GM18951 (cell line): ENCODE results near the gene ELOVL7.
"Not testable (repeated sequence)": the region's sequence is repeated elsewhere in the genome, so short reads cannot be mapped to it uniquely, and the experiment has no call there.

Experiments used
- POLR2A ChIP-seq: IDR thresholded peaks from 4 replicates; pipeline ENCODE4 v1.6.1; 2011; ENCODE audit warnings: mild to moderate bottlenecking; ENCODE audit not compliant: insufficient read length, insufficient read depth; ENCODE audit errors: extremely low read depth
- in situ Hi-C: fragments of 300-500 bp; cut with MboI; formaldehyde crosslinking; loops from one replicate; pipeline ENCODE4 v1.12.0; 2022; ENCODE audit warnings: low sequenced_read_pairs, mixed read lengths, inconsistent platforms; ENCODE audit not compliant: unreplicated experiment

The ELOVL7 gene

DNA sequence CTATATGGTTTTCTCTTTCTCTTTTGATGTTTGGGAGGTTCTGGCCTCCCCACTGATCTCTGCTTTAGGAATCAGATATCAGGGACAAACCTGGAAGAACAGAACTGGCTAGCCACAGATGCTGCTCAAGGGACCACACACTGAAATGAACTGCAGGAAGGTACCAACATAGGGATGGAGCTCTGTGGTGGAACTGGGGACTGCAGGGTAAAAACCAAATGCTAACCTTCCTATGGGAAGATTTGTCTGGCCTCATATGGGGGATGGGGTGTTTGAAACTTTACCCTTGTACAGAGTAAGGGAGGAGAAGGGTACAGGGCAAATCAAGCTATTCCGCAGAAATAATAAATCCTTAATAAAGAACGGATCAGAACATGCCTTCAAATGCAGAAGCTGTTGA lies 49.4 kb downstream of the ELOVL7 start:
- no peak for TF ChIP-seq POLR2A
- in situ Hi-C loops = no loop called here

DNA sequence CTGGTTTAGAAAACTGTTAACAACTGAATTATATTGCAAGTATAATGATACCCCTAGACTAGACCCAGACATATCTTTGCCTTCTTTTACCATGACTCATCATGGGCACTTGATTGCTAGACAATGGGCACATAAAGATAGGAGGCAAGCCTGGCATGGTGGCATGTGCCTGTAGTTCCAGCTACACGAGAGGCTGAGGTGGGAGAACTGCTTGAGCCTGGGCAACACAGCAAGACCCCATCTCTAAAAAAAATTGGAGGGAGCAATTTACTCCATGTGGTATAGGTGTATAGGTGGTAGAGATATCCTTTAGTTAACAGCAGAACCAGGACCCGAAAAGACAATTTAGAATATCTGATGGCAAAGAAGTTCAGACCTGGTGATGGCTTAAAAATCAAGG lies 51.6 kb downstream of the ELOVL7 start:
- no peak for TF ChIP-seq POLR2A
- in situ Hi-C loops = no loop called here

DNA sequence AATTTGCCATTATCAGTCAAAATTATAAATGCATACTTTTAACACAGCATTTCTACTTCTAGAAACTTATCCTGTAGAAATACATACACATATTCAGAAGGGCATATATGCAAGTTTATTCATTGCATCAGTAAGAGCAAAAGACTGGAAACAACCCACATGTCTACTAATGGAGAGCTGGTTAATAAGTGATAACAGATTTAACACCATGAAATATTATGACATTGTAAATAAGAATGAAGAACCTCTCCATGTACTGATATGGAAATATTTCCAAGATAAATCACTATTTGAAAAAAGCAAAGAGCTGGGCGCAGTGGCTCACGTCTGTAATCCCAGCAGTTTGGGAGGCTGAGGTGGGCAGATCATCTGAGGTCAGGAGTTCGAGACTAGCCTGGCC lies 54.5 kb downstream of the ELOVL7 start:
- in situ Hi-C loops = no loop called here
- no peak for TF ChIP-seq POLR2A

DNA sequence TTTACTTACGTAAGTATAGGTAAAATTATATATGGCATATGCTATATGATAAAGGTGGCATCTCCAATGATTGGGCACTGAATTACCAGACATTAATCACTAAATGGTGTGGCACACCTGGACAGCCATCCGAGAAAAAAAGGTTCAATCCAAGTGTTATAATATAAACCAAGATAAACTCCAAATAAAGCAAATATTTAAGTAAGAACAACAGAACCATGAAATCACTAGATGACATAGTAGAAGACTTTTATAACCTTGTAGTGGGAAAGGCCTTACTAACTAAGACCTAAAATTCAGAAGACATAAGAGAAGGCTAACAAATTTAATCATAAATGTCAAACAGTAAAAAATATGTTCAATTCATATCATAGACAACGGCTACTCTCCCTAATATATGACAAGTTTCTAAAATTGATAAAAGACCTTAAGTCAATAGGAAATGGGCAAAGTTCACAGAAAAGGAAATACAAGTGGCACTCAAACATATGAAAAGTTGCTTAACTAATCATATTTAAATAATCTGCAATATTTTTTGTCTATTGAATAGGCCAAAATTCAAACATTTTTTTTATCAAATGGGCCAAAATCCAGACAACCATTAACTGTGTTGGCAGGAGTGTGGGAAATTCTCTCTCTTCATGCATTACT lies 55.1 kb downstream of the ELOVL7 start:
- in situ Hi-C loops = no loop called here
- no peak for TF ChIP-seq POLR2A

DNA sequence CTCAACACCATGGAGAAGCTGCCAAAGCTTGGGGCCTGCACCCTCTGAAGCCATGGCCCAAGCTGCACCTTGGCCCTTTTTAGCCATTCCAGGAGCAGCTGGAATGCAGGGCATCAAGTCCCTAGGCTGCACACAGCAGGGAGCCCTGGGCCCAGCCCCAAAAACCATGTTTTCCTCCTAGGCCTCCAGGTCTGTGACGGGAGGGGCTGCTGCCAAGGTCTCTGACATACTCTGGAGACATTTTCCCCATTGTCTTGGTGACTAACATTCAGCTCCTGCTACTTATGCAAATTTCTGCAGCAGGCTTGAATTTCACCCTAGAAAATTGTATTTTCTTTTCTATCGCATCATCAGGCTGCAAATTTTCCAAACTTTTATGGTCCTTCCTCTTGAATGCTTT lies 64.6 kb downstream of the ELOVL7 start:
- TF ChIP-seq POLR2A = no peak
- in situ Hi-C loops = no loop called here

DNA sequence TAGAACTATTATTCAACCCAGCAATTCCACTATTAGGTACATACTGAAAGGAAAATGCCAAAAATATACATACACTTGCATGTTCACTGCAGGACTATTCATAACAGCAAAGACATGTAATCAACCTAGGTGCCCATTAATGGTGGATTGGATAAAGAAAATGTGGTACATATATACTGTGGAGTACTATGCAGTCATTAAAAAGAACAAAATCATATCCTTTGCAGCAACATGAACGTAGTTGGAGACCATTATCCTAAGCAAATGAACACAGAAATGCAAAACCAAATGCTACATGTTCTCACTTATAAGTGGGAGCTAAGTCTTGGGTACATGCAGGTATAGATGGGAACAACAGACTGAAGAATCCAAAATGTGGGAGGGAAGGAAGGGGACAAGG lies 67.7 kb downstream of the ELOVL7 start:
- no peak for TF ChIP-seq POLR2A
- in situ Hi-C loops = no loop called here

DNA sequence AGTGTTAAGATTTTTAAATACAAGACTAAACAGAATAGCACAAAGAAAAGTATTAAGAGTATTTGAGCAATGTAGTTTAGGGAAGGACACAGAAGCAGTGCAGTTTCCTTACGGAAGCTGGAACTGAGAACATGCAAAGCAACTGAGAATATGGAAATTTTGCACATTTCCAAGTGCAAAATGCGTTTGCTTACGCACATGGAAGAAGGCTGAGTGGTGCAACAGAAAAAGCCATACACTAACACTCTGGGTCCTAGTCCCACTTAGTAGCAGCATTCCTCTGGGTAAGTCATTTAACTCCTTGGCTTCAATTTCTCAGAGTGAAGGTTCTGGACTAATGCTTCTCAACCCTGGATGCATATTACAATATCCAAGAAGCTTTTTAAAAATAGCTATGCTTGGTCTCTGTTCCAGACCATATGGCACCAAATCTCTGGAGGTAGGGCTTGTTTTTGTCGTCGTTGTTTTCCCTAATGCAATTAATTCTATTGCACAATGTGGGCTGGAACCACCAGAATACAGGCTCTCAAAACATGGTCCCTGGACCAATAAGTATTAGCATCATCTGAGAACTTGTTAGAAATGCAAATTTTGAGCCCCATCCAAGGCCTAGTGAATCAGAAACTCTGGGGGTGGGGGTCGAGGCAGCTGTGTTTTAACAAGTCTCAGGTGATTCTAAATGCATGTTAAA lies 78.9 kb downstream of the ELOVL7 start:
- TF ChIP-seq POLR2A = no peak
- in situ Hi-C loops = no loop called here

DNA sequence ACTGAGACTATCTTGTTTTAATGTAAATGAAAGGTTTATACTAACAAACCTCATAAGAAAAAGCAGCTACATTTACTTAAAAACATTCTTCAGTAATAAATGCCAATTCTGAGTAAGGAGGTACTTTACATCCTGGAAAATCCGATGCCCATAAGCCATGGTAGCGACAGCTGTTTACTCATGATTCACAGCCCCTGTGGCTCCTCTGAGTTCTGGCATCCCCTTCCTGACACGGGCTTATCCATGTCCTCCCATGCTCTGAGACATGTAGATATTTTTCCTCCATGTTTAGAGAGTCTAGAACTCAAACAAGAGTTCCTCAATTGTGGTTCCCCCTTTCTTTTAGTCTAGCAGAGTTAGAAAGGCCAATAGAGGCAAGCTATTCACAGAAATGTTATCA lies 81.0 kb downstream of the ELOVL7 start:
- in situ Hi-C loops = no loop called here

DNA sequence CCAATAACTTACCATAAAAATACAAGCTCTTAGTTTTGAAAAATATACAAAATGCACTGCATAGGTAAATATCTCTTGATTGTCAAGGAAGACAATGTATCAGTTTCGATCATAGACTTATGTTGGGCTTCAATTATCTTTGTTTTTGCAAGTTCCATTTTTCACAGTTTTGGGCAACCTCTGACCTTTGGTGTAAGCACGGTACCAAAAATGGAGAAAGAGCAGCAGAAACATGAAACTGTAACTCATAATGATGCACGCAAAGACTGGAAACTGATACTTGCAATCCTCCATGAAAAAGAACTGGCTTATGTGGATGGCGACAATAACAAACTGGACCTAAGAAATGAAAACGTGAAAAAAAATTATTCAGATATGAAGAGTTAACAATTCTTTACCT lies 89.6 kb downstream of the ELOVL7 start:
- no peak for TF ChIP-seq POLR2A
- in situ Hi-C loops = no loop called here

More for the DNA sequence above, 81.0 kb downstream of the ELOVL7 start:
- TF ChIP-seq POLR2A = no peak

DNA sequence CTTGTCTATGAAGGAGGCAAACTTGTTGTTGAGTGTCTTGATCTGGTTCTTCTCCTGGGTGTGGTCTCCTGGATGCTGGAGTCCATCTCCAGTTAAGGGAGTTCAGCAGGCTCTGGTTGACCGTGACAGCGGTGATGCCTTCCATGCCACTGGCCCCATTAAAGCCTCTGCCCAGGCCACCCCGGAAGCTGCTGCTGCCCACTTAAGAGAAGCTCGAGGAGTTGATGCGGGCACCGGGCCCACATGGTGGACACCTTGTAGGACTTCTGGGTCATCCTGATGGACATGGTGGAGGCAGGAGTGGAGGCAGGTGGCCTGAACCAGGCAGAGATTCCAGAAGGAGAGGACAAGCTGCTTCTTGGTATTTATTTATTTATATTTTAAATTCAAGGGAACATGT lies 99.4 kb downstream of the ELOVL7 start:
- in situ Hi-C loops = no loop called here
- TF ChIP-seq POLR2A = no peak

DNA sequence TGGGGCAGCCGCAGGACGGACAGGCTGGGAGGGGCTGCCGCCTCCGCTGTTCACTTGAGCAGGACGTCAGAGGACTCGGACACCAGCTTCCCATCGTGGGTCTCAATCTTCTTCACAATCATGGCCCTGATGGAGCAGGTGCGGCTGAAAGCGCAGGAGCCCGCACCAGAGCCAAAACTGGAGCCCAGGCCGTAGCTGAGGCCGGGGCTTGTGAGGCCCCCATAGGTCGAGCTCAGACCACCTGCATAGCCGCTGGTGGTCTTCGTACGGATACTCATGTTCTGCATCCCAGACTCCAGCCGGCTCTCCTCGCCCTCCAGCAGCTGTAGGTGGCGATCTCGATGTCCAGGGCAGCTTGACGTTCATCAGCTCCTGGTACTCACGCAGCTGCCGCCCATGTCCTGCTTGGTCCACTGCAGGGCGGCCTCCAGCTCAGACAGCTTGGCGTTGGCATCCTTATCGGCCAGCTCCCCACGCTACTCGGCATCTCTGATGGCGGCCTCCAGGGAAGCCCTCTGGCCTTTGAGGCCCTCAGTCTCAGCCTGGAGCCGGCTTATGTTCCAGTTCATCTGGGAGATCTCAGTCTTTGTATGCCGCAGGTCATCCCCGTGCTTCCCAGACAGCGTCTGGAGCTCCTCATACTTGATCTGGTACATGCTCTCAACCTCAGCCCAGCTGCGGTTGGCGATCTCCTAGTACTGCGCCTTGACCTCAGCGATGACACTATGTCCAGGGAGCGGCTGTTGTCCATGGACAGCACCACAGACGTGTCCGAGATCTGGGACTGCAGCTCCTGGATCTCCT lies 100.4 kb downstream of the ELOVL7 start:
- in situ Hi-C loops = no loop called here
- no peak for TF ChIP-seq POLR2A

DNA sequence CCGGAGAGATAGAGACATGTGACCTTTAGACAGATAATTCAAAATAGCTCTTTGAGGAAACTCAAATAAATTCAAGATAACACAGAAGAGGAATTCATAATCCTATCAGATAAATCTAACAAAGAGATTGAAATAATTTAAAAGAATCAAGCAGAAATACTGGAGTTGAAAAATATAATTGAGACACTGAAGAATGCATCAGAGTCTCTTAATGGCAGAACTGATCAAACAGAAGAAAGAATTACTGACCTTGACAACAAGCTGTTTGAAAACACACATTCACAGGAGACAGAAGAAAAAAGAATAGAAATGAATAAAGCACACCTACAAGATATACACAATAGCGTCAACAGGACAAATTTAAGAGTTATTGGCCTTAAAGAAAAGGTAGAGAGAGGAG lies 103.7 kb downstream of the ELOVL7 start:
- no peak for TF ChIP-seq POLR2A
- in situ Hi-C loops = no loop called here

DNA sequence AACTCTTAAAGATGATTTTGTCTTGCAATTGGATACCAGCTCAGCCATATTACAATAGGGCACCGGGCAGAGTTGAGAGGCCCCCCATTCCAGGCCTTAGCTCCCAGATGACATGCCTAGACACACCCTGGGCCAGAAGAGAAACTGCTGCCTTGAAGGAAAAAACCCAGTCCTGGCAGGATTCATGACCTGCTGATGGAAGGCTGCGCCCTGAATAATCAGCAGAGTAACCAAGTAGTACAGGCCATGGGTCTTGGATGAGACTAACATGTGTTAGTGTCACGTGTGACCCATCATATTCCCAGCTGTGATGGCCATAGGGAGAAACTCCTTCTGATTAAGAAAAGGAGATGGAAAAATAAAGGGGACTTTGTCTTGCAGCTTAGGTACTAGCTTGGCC lies 105.1 kb downstream of the ELOVL7 start:
- no peak for TF ChIP-seq POLR2A
- in situ Hi-C loops = no loop called here

DNA sequence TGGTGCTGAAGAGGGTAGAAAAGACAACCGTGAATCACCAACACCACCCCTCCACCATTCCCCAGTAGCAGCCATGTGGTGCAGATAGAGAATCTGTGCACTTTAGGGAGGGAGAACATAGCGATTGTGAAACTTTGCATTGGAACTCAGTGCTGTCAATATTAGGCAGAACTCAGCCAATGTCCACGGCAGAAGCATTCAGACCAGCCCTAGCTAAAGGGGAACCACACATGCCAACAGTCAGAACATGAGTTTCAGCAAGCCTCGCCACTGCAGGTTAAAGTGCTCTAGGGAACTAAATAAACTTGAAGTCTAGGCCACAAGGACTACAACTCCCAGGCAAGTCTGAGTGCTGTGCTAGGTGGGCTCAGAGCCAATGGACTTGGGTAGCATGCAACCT lies 105.6 kb downstream of the ELOVL7 start:
- TF ChIP-seq POLR2A = no peak
- in situ Hi-C loops = no loop called here

DNA sequence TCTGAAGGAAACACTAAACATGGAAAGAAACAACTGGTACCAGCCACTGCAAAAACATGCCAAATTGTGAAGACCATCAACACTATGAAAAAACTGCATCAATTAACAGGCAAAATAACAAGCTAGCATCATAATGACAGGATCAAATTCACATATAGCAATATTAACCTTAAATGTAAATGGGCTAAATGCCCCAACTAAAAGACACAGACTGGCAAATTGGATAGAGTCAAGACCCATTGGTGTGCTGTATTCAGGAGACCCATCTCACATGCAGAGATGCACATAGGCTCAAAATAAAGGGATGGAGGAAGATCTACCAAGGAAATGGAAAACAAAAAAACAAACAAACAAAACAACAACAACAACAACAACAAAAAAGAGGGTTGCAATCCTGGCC lies 113.2 kb downstream of the ELOVL7 start:
- in situ Hi-C loops = not testable (repeated sequence)
